ENCODE measurements around the gene CYP4F12. TPM values are rescaled to one million over a fixed set of nuclear protein-coding genes. Genes with fewer than 3 reads are reported as not detected.

CYP4F12 gene
- total and polyA plus RNA-seq, 2 of the 4 experiments (the other 2 are of a cell fraction): not detected

DNA sequence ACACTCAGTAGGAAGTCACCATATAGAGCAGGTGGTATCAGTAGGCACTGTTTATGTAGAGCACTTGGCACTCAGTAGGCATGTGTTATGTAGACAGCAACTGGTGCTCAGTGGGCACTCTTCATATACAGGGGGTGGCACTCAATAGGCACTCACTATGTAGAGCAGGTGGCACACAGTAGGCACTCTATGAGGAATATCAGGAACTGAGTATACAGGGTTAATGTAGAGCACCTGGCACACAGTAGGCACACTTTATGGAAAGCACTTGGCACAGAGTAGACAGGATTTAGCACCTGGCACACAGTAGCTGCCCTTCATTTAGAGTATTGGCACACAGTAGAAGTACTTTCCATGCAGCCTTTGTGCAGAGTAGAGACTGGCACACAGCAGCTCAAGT, 33.3 kb upstream of the CYP4F12 start:
- ChIA-PET POLR2A (ENCODE audit: unreplicated experiment) (no interaction called here), CTCF (no interaction called here)
- Histone ChIP-seq H3K18ac (ENCODE audit: low read depth, low read length) (no peak overlapping the region), H3K4me3 (ENCODE audit: insufficient read depth, low read depth, low read length) (no peak overlapping the region), H3K27me3 (ENCODE audit: control insufficient read depth, insufficient read depth, low read length) (no peaks in the 10 kb centered on the region), H2AFZ (replicated peaks; ENCODE audit: low read length, poor library complexity) (no peak overlapping the region), H4K8ac (ENCODE audit: low read depth in 2 of 2, low read length in 2 of 2) (no peak overlapping the region), H2BK5ac (ENCODE audit: low read depth, low read length, poor library complexity, severe bottlenecking) (no peak overlapping the region), H3K79me1 (ENCODE audit: low read depth in 1 of 2, low read length in 2 of 2) (no peaks in the 10 kb centered on the region), H2BK120ac (ENCODE audit: low read depth, low read length) (no peak overlapping the region), H2AK5ac (ENCODE audit: low read depth, low read length) (no peak overlapping the region), H2BK20ac (ENCODE audit: low read depth, low read length) (no peak overlapping the region), H3K27ac (ENCODE audit: insufficient read depth, low read length) (no peak overlapping the region), H2AK9ac (replicated peaks; ENCODE audit: low read depth, low read length, poor library complexity) (no peak overlapping the region), H3K4ac (ENCODE audit: low read depth, low read length) (no peak overlapping the region), H3K9me3 (ENCODE audit: control insufficient read depth, insufficient read depth, low read length) (peaks cover 26% of the 10 kb centered on the region), H3K56ac (ENCODE audit: extremely low read depth, insufficient read depth, low read length) (no peak overlapping the region), H4K91ac (ENCODE audit: insufficient read depth, low read depth, low read length) (no peak overlapping the region), H3K9me1 (ENCODE audit: insufficient read depth, low read length) (no peaks in the 10 kb centered on the region), H2BK15ac (ENCODE audit: low read depth, low read length) (no peak overlapping the region), H3K14ac (replicated peaks; ENCODE audit: low read depth, low read length) (no peak overlapping the region), H3K9ac (ENCODE audit: low read depth, low read length) (no peak overlapping the region), H4K5ac (ENCODE audit: low read depth, low read length) (no peak overlapping the region), H3K36me3 (ENCODE audit: control insufficient read depth, insufficient read depth, low read length) (no peaks in the 10 kb centered on the region), H4K20me1 (ENCODE audit: insufficient read depth, low read length) (no peaks in the 10 kb centered on the region), H3K23ac (ENCODE audit: low read depth, low read length) (no peak overlapping the region), H3K4me2 (ENCODE audit: low read depth, low read length) (no peak overlapping the region), H3K4me1 (ENCODE audit: control insufficient read depth, insufficient read depth, low read length) (no peaks in the 10 kb centered on the region)
- dilution Hi-C loops (cut with HindIII; ENCODE audit: low sequenced_read_pairs, unreplicated experiment) (no loop called here), intact Hi-C loops (cut with micrococcal nuclease) (no loop called here), in situ Hi-C loops (cut with MboI; ENCODE audit: low sequenced_read_pairs) (loop anchor here (25.0 kb wide), 2 partner anchors 548 to 773 kb away; partner anchors contain the start of genes AP1M1 and FAM32A)
- DNase-seq (no peak), ATAC-seq (ENCODE audit: low read depth) (no peak)
- TF ChIP-seq SMC3 (IDR thresholded peaks at IDR 0.05; ENCODE audit: low read depth, low read length) (no peak), CHD1 (IDR thresholded peaks at IDR 0.05; ENCODE audit: low read depth, low read length) (no peak), CEBPB (IDR thresholded peaks at IDR 0.05; ENCODE audit: low read depth, low read length) (no peak)
- BruUV-seq (replicated peaks): no TSS peak

Measured in IMR-90 (cell line).